HCT116 (cell line): Measurements from ENCODE around the gene C2orf81. TPM values are rescaled to one million over a fixed set of nuclear protein-coding genes. Genes with fewer than 3 reads are reported as not detected.

ENCODE experiments used
- ATAC-seq: fragments of 200-7000 bp; cut with Tn5 transposase; 2 replicates; pipeline ENCODE4 v1.9.1; 2020; ENCODE audit warnings: mild to moderate bottlenecking, moderate library complexity
- BruUV-seq: library from RNA; stranded (reverse); fragments of 400-500 nt; replicated peaks from 2 replicates; lab custom pipeline; 2021; lab: Mats Ljungman, UMichigan
- CTCF ChIA-PET: fragments of 300-600 bp; sonication (Branson Sonifier 250); formaldehyde crosslinking; loops from one replicate; lab custom pipeline; 2021; ENCODE audit warnings: antibody characterized with exemption; lab: Charles Lee
- POLR2A ChIA-PET: fragments of 300-600, 350-600 bp; sonication (Branson Sonifier 250); formaldehyde crosslinking; loops from one replicate; lab custom pipeline; 2021; ENCODE audit warnings: antibody characterized with exemption; lab: Charles Lee
- RAD21 ChIA-PET, 2 experiments: fragments of 300-600 bp; sonication (Branson Sonifier 250); formaldehyde crosslinking; loops; one replicate each; lab custom pipeline; 2023; ENCODE audit warnings: low total read pairs in 2 of 2; ENCODE audit not compliant: uncharacterized antibody in 2 of 2, unreplicated experiment in 2 of 2, low non-redundant PET in 1 of 2; lab: Charles Lee
- DNase-seq: peaks from one replicate; pipeline ENCODE4 v3.0.0-alpha.2; 2010; ENCODE audit warnings: low read depth, low spot score
- H2AFZ ChIP-seq: fragments of 200-600 bp; shearing (Covaris generic), sonication (generic); 2 replicates; pipeline ENCODE4 v1.6.1; 2017; ENCODE audit warnings: low read depth, mixed run types, mixed read lengths, antibody characterized with exemption, low read length; ENCODE audit not compliant: poor library complexity, severe bottlenecking
- H3K27ac ChIP-seq: 2 replicates; pipeline ENCODE4 v1.5.1; 2012; ENCODE audit warnings: low read depth, low read length
- H3K27me3 ChIP-seq: fragments of 200-600 bp; sonication (generic); 2 replicates; pipeline ENCODE4 v1.6.1; 2016; ENCODE audit warnings: mixed run types, low read length, mixed read lengths; ENCODE audit not compliant: insufficient read depth
- H3K36me3 ChIP-seq, 2 experiments: fragments of 200-500 bp in 1 of 2; fragments of 200-600 bp in 1 of 2; sonication (Bioruptor generic) in 1 of 2; sonication (generic) in 1 of 2; 2 replicates each; pipeline versions ENCODE4 v1.5.1 to v1.6.1; 2014 to 2016; ENCODE audit warnings: low read length in 2 of 2, inconsistent platforms in 1 of 2, mixed read lengths in 1 of 2, mixed run types in 1 of 2; ENCODE audit not compliant: insufficient read depth in 2 of 2, control insufficient read depth in 1 of 2
- H3K4me1 ChIP-seq, 2 experiments: fragments of 200-600 bp in 1 of 2; sonication (generic) in 1 of 2; 2 replicates each; pipeline versions ENCODE4 v1.5.1 to v1.6.1; 2012 to 2017; ENCODE audit warnings: low read length in 2 of 2, inconsistent platforms in 1 of 2, mild to moderate bottlenecking in 1 of 2, mixed read lengths in 1 of 2, mixed run types in 1 of 2, moderate library complexity in 1 of 2; ENCODE audit not compliant: insufficient read depth in 2 of 2, control insufficient read depth in 1 of 2
- H3K4me2 ChIP-seq: fragments of 200-600 bp; sonication (generic); 2 replicates; pipeline ENCODE4 v1.6.1; 2017; ENCODE audit warnings: mixed run types, low read length, mixed read lengths
- H3K4me3 ChIP-seq, 2 experiments: fragments of 200-600 bp in 1 of 2; sonication (generic) in 1 of 2; replicated peaks in 1 of 2; 2 replicates each; pipeline ENCODE4 v1.5.1; 2011 to 2016; ENCODE audit warnings: low read length in 2 of 2, control low read depth in 1 of 2, low read depth in 1 of 2, mild to moderate bottlenecking in 1 of 2, mixed read lengths in 1 of 2, mixed run types in 1 of 2
- H3K79me2 ChIP-seq: fragments of 200-600 bp; sonication (generic); 2 replicates; pipeline ENCODE4 v1.6.1; 2017; ENCODE audit warnings: mild to moderate bottlenecking, mixed run types, low read length, moderate library complexity, mixed read lengths; ENCODE audit not compliant: insufficient read depth
- H3K9ac ChIP-seq: fragments of 200-600 bp; sonication (generic); 2 replicates; pipeline ENCODE4 v1.6.1; 2016; ENCODE audit warnings: low read length, mixed read lengths
- H3K9me2 ChIP-seq: fragments of 200-600 bp; sonication (generic), shearing (Covaris generic); 2 replicates; pipeline ENCODE4 v1.6.1; 2017; ENCODE audit warnings: mixed run types, mild to moderate bottlenecking, moderate library complexity; ENCODE audit not compliant: insufficient read depth
- H3K9me3 ChIP-seq, 2 experiments: fragments of 200-500 bp in 1 of 2; fragments of 200-600 bp in 1 of 2; sonication (Bioruptor generic) in 1 of 2; sonication (generic) in 1 of 2; 2 replicates each; pipeline ENCODE4 v1.6.1; 2014 to 2017; ENCODE audit warnings: low read length in 2 of 2, mixed read lengths in 2 of 2, inconsistent platforms in 1 of 2, low read depth in 1 of 2, mild to moderate bottlenecking in 1 of 2, mixed run types in 1 of 2, moderate library complexity in 1 of 2; ENCODE audit not compliant: control insufficient read depth in 1 of 2, insufficient read depth in 1 of 2
- H4K20me1 ChIP-seq: fragments of 200-600 bp; sonication (generic), shearing (Covaris generic); 2 replicates; pipeline ENCODE4 v1.6.1; 2017; ENCODE audit warnings: mixed run types, mild to moderate bottlenecking, moderate library complexity; ENCODE audit not compliant: insufficient read depth
- CBX3 ChIP-seq: IDR thresholded peaks from 2 replicates; pipeline ENCODE4 v1.6.1; 2012; ENCODE audit warnings: low read depth
- CTCF ChIP-seq, 3 experiments: fragments of 200-600 bp in 1 of 3; sonication (generic) in 1 of 3; IDR thresholded peaks in 2 of 3; conservative IDR thresholded peaks in 1 of 3; 2 replicates each; pipeline ENCODE4 v1.5.1; 2012 to 2017; ENCODE audit warnings: low read depth in 2 of 3, low read length in 2 of 3, antibody characterized with exemption in 1 of 3, borderline replicate concordance in 1 of 3, control low read depth in 1 of 3, mild to moderate bottlenecking in 1 of 3, mixed read lengths in 1 of 3, mixed run types in 1 of 3, moderate library complexity in 1 of 3; ENCODE audit not compliant: insufficient read depth in 1 of 3
- ELF1 ChIP-seq: IDR thresholded peaks from 2 replicates; pipeline ENCODE4 v1.6.1; 2012; ENCODE audit warnings: low read depth, borderline replicate concordance
- EZH2 ChIP-seq: fragments of 200-600 bp; sonication (generic); IDR thresholded peaks from 2 replicates; pipeline ENCODE4 v1.6.1; 2017; ENCODE audit warnings: antibody characterized with exemption, mixed run types
- FOSL1 ChIP-seq: IDR thresholded peaks from 2 replicates; pipeline ENCODE4 v1.6.1; 2012; ENCODE audit warnings: low read depth
- MAX ChIP-seq: IDR thresholded peaks from 2 replicates; pipeline ENCODE4 v1.6.1; 2012
- POLR2A ChIP-seq: IDR thresholded peaks from 2 replicates; pipeline ENCODE4 v1.7.0; 2011; ENCODE audit warnings: borderline replicate concordance; ENCODE audit not compliant: insufficient read depth, insufficient read length; ENCODE audit errors: extremely low read depth
- SRF ChIP-seq: IDR thresholded peaks from 2 replicates; pipeline ENCODE4 v1.6.1; 2012; ENCODE audit warnings: low read depth
- TCF7L2 ChIP-seq: IDR thresholded peaks from 2 replicates; pipeline ENCODE4 v1.7.0; 2011; ENCODE audit warnings: borderline replicate concordance, inconsistent platforms; ENCODE audit not compliant: insufficient read depth, insufficient read length; ENCODE audit errors: extremely low read depth
- YY1 ChIP-seq: IDR thresholded peaks from 2 replicates; pipeline ENCODE4 v1.6.1; 2011; ENCODE audit warnings: low read length, low read depth, moderate library complexity, mild to moderate bottlenecking; ENCODE audit not compliant: insufficient replicate concordance; ENCODE audit errors: extremely low read depth
- ZFX ChIP-seq: fragments of 450-650 bp; IDR thresholded peaks from 2 replicates; pipeline ENCODE4 v1.6.1; 2017
- intact Hi-C: fragments of 100-400 bp; cut with micrococcal nuclease; formaldehyde crosslinking; loops from 2 replicates; pipeline ENCODE4 v1.10.0; 2022
- total RNA-seq: library from RNA; stranded (reverse); gene quantifications from one replicate; pipeline ENCODE4 v1.2.1, GENCODE V29; 2021; ENCODE audit not compliant: unreplicated experiment

C2orf81 gene
- total RNA-seq, 1 experiment from 2014 or later, result 6.5 TPM

GRCh38 chr2:74428675-74429074, 7.3 kb upstream of the C2orf81 start:
- Histone ChIP-seq H2AFZ (no peak overlapping the region), H3K4me3 (no peak overlapping the region), H3K4me2 (no peak overlapping the region), H3K9me3 (no peaks in the 10 kb centered on the region), H3K27ac (no peak overlapping the region), H3K79me2 (peaks cover 21% of the 10 kb centered on the region), H4K20me1 (no peaks in the 10 kb centered on the region), H3K36me3 (peaks cover 43 to 59% of the 10 kb centered on the region in 2 experiments), H3K9me2 (no peaks in the 10 kb centered on the region), H3K9ac (no peak overlapping the region), H3K4me1 (peaks cover 0 to 15% of the 10 kb centered on the region in 2 experiments; a peak in 2 of 4 replicates), H3K27me3 (no peaks in the 10 kb centered on the region)
- ChIA-PET POLR2A (interaction anchor here (1.6 kb wide), 1 partner anchor 12 kb away, joined by 3 read pairs; no protein-coding TSS in a partner anchor), RAD21 (no interaction called here), CTCF (no interaction called here)
- ATAC-seq, result no peak
- no peak for DNase-seq
- intact Hi-C loops, result no loop called here
- no peak for TF ChIP-seq CTCF (IDR thresholded peaks at IDR 0.05 in 2 of 3, conservative IDR thresholded peaks at IDR 0.05 in 1 of 3; ENCODE audit: borderline replicate concordance in 1 of 3, insufficient read depth in 1 of 3, low read depth in 2 of 3, low read length in 2 of 3)
- no peak for TF ChIP-seq FOSL1
- TF ChIP-seq TCF7L2, result no peak
- BruUV-seq, result no TSS peak

GRCh38 chr2:74427551-74427950, 6.1 kb upstream of the C2orf81 start:
- H3K4me3 ChIP-seq, result no peak overlapping the region
- CTCF ChIA-PET, result no interaction called here
- no peak overlapping the region for H3K4me2 ChIP-seq
- ATAC-seq, result no peak
- TF ChIP-seq YY1 (no peak), EZH2 (no peak), ELF1 (no peak), SRF (no peak), FOSL1 (no peak), POLR2A (no peak), TCF7L2 (no peak), MAX (no peak), ZFX (no peak), CBX3 (no peak)
- TF ChIP-seq, all 23 proteins: peak for 0
- Histone ChIP-seq H3K27ac (no peak overlapping the region), H3K4me1 (peaks cover 0 to 15% of the 10 kb centered on the region in 2 experiments; a peak in 2 of 4 replicates), H3K9me3 (no peaks in the 10 kb centered on the region), H3K9ac (no peak overlapping the region), H3K36me3 (peaks cover 43 to 59% of the 10 kb centered on the region in 2 experiments), H2AFZ (no peak overlapping the region), H3K27me3 (no peaks in the 10 kb centered on the region), H4K20me1 (no peaks in the 10 kb centered on the region), H3K9me2 (no peaks in the 10 kb centered on the region), H3K79me2 (peaks cover 13% of the 10 kb centered on the region)
- intact Hi-C loops, result no loop called here
- RAD21 ChIA-PET, result no interaction called here
- BruUV-seq, result no TSS peak
- DNase-seq, result no peak
- POLR2A ChIA-PET, result interaction anchor here (1.6 kb wide), 1 partner anchor 13 kb away, joined by 3 read pairs; no protein-coding TSS in a partner anchor
